Trophoblast cell (in vitro differentiated cells and primary cell): ENCODE measurements around the gene UXT.
"Not testable (repeated sequence)": the region's sequence is repeated elsewhere in the genome, so short reads cannot be mapped to it uniquely, and the experiment has no call there.

Source experiments
- DNase-seq, 2 donors: peaks; one replicate each; pipeline ENCODE4 v3.0.0-alpha.2; 2016
- H2AFZ ChIP-seq: 2 replicates; pipeline ENCODE4 v1.6.1; 2013; ENCODE audit warnings: low read length, moderate library complexity, mild to moderate bottlenecking; ENCODE audit not compliant: insufficient read depth, poor library complexity
- H2AK5ac ChIP-seq: 2 replicates; pipeline ENCODE4 v1.6.1; 2013; ENCODE audit warnings: mild to moderate bottlenecking, low read length
- H2BK120ac ChIP-seq: 2 replicates; pipeline ENCODE4 v1.6.1; 2013; ENCODE audit warnings: low read length, mild to moderate bottlenecking, moderate library complexity; ENCODE audit not compliant: insufficient read depth, poor library complexity
- H2BK12ac ChIP-seq: 2 replicates; pipeline ENCODE4 v1.6.1; 2013; ENCODE audit warnings: mild to moderate bottlenecking, low read length, moderate library complexity
- H2BK5ac ChIP-seq: 2 replicates; pipeline ENCODE4 v1.6.1; 2013; ENCODE audit warnings: low read length, low read depth, moderate library complexity, mild to moderate bottlenecking; ENCODE audit not compliant: poor library complexity
- H3K14ac ChIP-seq: 2 replicates; pipeline ENCODE4 v1.6.1; 2013; ENCODE audit warnings: mild to moderate bottlenecking, low read length
- H3K18ac ChIP-seq: 2 replicates; pipeline ENCODE4 v1.6.1; 2013; ENCODE audit warnings: mild to moderate bottlenecking, low read length
- H3K23ac ChIP-seq: 2 replicates; pipeline ENCODE4 v1.6.1; 2013; ENCODE audit warnings: low read length
- H3K27ac ChIP-seq: 2 replicates; pipeline ENCODE4 v1.5.1; 2013; ENCODE audit warnings: low read depth, mild to moderate bottlenecking, inconsistent platforms, low read length, moderate library complexity
- H3K27me3 ChIP-seq: 2 replicates; pipeline ENCODE4 v1.6.1; 2013; ENCODE audit warnings: inconsistent platforms, mild to moderate bottlenecking, low read length, moderate library complexity; ENCODE audit not compliant: insufficient read depth
- H3K36me3 ChIP-seq, 2 experiments: 1 replicate in 1 of 2; 2 replicates in 1 of 2; pipeline ENCODE4 v1.6.1; 2013; ENCODE audit warnings: low read length in 2 of 2, mild to moderate bottlenecking in 2 of 2, moderate library complexity in 1 of 2; ENCODE audit not compliant: insufficient read depth in 2 of 2, control insufficient read depth in 1 of 2
- H3K4ac ChIP-seq: 2 replicates; pipeline ENCODE4 v1.6.1; 2013; ENCODE audit warnings: low read depth, mild to moderate bottlenecking, low read length, moderate library complexity
- H3K4me1 ChIP-seq, 2 experiments: 1 replicate in 1 of 2; 2 replicates in 1 of 2; pipeline ENCODE4 v1.6.1; 2013; ENCODE audit warnings: low read length in 2 of 2, mild to moderate bottlenecking in 2 of 2, moderate library complexity in 1 of 2; ENCODE audit not compliant: insufficient read depth in 2 of 2, control insufficient read depth in 1 of 2
- H3K4me2 ChIP-seq: 2 replicates; pipeline ENCODE4 v1.6.1; 2013; ENCODE audit warnings: inconsistent platforms, mild to moderate bottlenecking, low read length, moderate library complexity
- H3K4me3 ChIP-seq: 2 replicates; pipeline ENCODE4 v1.5.1; 2013; ENCODE audit warnings: mild to moderate bottlenecking, low read depth, low read length, inconsistent platforms
- H3K79me1 ChIP-seq: one replicate; pipeline ENCODE4 v1.6.1; 2013; ENCODE audit warnings: low read length
- H3K79me2 ChIP-seq: 2 replicates; pipeline ENCODE4 v1.6.1; 2013; ENCODE audit warnings: low read length, mild to moderate bottlenecking; ENCODE audit not compliant: control insufficient read depth, insufficient read depth, poor library complexity
- H3K9ac ChIP-seq: 2 replicates; pipeline ENCODE4 v1.6.1; 2013; ENCODE audit warnings: mild to moderate bottlenecking, low read length
- H3K9me3 ChIP-seq: 2 replicates; pipeline ENCODE4 v1.6.1; 2013; ENCODE audit warnings: low read depth, mild to moderate bottlenecking, control low read depth, inconsistent platforms, low read length; ENCODE audit not compliant: insufficient read depth
- H4K12ac ChIP-seq: 2 replicates; pipeline ENCODE4 v1.6.1; 2013; ENCODE audit warnings: low read depth, mild to moderate bottlenecking, low read length, moderate library complexity
- H4K8ac ChIP-seq: 2 replicates; pipeline ENCODE4 v1.6.1; 2013; ENCODE audit warnings: low read depth, mild to moderate bottlenecking, low read length, moderate library complexity
- H4K91ac ChIP-seq: one replicate; pipeline ENCODE4 v1.6.1; 2013; ENCODE audit warnings: low read depth, mild to moderate bottlenecking, low read length, moderate library complexity
- WGBS: extraction: QIAGEN DNeasy Blood & Tissue Kit; methylation state at CpG from one replicate; pipeline ENCODE4 v1.1.7; 2013; ENCODE audit warnings: missing lambda C conversion rate; ENCODE audit not compliant: insufficient read length, insufficient coverage; ENCODE audit errors: extremely low coverage; 5-methylcytosine and 5-hydroxymethylcytosine counted together

The UXT gene

GRCh38 chrX:47605024-47605423 lies 54.0 kb downstream of the UXT start:
- DNase-seq: no peak
- no peak overlapping the region for H3K23ac ChIP-seq

GRCh38 chrX:47603125-47603524 lies 55.9 kb downstream of the UXT start:
- H4K8ac ChIP-seq, H2AK5ac ChIP-seq, H2BK120ac ChIP-seq, H3K4ac ChIP-seq, H2BK5ac ChIP-seq, H3K23ac ChIP-seq, H3K79me1 ChIP-seq, H3K4me1 ChIP-seq, H3K36me3 ChIP-seq, H3K14ac ChIP-seq, H3K27ac ChIP-seq, H4K12ac ChIP-seq, H3K4me3 ChIP-seq, H3K9me3 ChIP-seq, H2BK12ac ChIP-seq, H4K91ac ChIP-seq, H3K4me2 ChIP-seq, DNase-seq, H3K27me3 ChIP-seq, H2AFZ ChIP-seq, H3K9ac ChIP-seq, H3K18ac ChIP-seq, H3K79me2 ChIP-seq: not testable (repeated sequence)
- WGBS: no CpG with 5 or more reads among the region's 4 CpGs

More at GRCh38 chrX:47605024-47605423, 54.0 kb downstream of the UXT start:
- Histone ChIP-seq H2BK12ac (no peak overlapping the region), H3K9ac (no peak overlapping the region), H3K27ac (no peak overlapping the region), H4K8ac (no peak overlapping the region), H3K79me1 (peaks cover 2% of the 10 kb centered on the region), H3K4me1 (peaks cover 6 to 7% of the 10 kb centered on the region in 2 experiments), H3K36me3 (no peaks in the 10 kb centered on the region), H2AK5ac (no peak overlapping the region), H3K4ac (no peak overlapping the region), H3K27me3 (no peaks in the 10 kb centered on the region), H2BK120ac (no peak overlapping the region), H2BK5ac (no peak overlapping the region), H3K79me2 (no peaks in the 10 kb centered on the region), H3K18ac (no peak overlapping the region), H3K4me2 (no peak overlapping the region), H4K12ac (no peak overlapping the region), H3K4me3 (no peak overlapping the region), H4K91ac (no peak overlapping the region), H3K14ac (no peak overlapping the region), H3K9me3 (no peaks in the 10 kb centered on the region), H2AFZ (no peak overlapping the region)
- no CpG with 5 or more reads among the region's 9 CpGs for whole genome bisulfite sequencing
